GM23248 (cell line): ENCODE data around the gene ENAH. TPM values are rescaled to one million over a fixed set of nuclear protein-coding genes. Genes with fewer than 3 reads are reported as not detected.

ENCODE experiments used
- DNase-seq: peaks from one replicate; pipeline ENCODE4 v3.0.0-alpha.2; 2015
- H2AFZ ChIP-seq: fragments of 200-600 bp; sonication (generic); 2 replicates; pipeline ENCODE4 v1.6.1; 2016; ENCODE audit warnings: antibody characterized with exemption
- H3F3A ChIP-seq: fragments of 200-600 bp; sonication (generic); 2 replicates; pipeline ENCODE4 v1.6.1; 2016; ENCODE audit warnings: mild to moderate bottlenecking, antibody characterized with exemption, mixed run types; ENCODE audit not compliant: insufficient read depth
- H3K27ac ChIP-seq: fragments of 200-600 bp; sonication (generic); 2 replicates; pipeline ENCODE4 v1.5.1; 2016; ENCODE audit warnings: mild to moderate bottlenecking
- H3K27me3 ChIP-seq: fragments of 200-600 bp; sonication (generic); replicated peaks from 2 replicates; pipeline ENCODE4 v1.6.1; 2016; ENCODE audit warnings: mild to moderate bottlenecking; ENCODE audit not compliant: insufficient read depth
- H3K36me3 ChIP-seq: fragments of 200-600 bp; sonication (generic); 2 replicates; pipeline ENCODE4 v1.6.1; 2016; ENCODE audit warnings: low read depth, mild to moderate bottlenecking
- H3K4me1 ChIP-seq: fragments of 200-600 bp; sonication (generic); 2 replicates; pipeline ENCODE4 v1.6.1; 2016; ENCODE audit warnings: mild to moderate bottlenecking; ENCODE audit not compliant: insufficient read depth
- H3K4me2 ChIP-seq: fragments of 200-600 bp; sonication (generic); one replicate; pipeline ENCODE4 v1.6.1; 2016; ENCODE audit warnings: mild to moderate bottlenecking; ENCODE audit not compliant: unreplicated experiment
- H3K4me3 ChIP-seq: fragments of 200-600 bp; sonication (generic); 2 replicates; pipeline ENCODE4 v1.5.1; 2016; ENCODE audit warnings: mild to moderate bottlenecking
- H3K79me2 ChIP-seq: fragments of 200-600 bp; sonication (generic); 2 replicates; pipeline ENCODE4 v1.6.1; 2016; ENCODE audit warnings: mild to moderate bottlenecking; ENCODE audit not compliant: insufficient read depth
- H3K9ac ChIP-seq: fragments of 200-600 bp; sonication (generic); 2 replicates; pipeline ENCODE4 v1.6.1; 2016; ENCODE audit warnings: mild to moderate bottlenecking
- H3K9me2 ChIP-seq: fragments of 200-600 bp; sonication (generic); 2 replicates; pipeline ENCODE4 v1.6.1; 2016; ENCODE audit warnings: mixed run types, mild to moderate bottlenecking, moderate library complexity; ENCODE audit not compliant: insufficient read depth
- H3K9me3 ChIP-seq: fragments of 200-600 bp; sonication (generic); one replicate; pipeline ENCODE4 v1.6.1; 2017; ENCODE audit warnings: low read depth
- H4K20me1 ChIP-seq: fragments of 200-600 bp; sonication (generic); 2 replicates; pipeline ENCODE4 v1.6.0; 2016; ENCODE audit not compliant: insufficient read depth
- EZH2 ChIP-seq: fragments of 200-600 bp; sonication (generic); IDR thresholded peaks from 2 replicates; pipeline ENCODE4 v1.6.1; 2018; ENCODE audit warnings: antibody characterized with exemption, mild to moderate bottlenecking; ENCODE audit not compliant: insufficient read depth, poor library complexity, severe bottlenecking
- EZH2phosphoT487 ChIP-seq: fragments of 200-600 bp; sonication (generic); IDR thresholded peaks from 2 replicates; pipeline ENCODE4 v1.6.1; 2018; ENCODE audit warnings: antibody characterized with exemption, moderate library complexity, mild to moderate bottlenecking, low read depth; ENCODE audit not compliant: insufficient read depth
- WGBS, 2 experiments: methylation state at CpG; one replicate each; pipeline ENCODE4 v1.1.6; 2015 to 2017; ENCODE audit warnings: low lambda C conversion rate in 2 of 2, low coverage in 1 of 2; ENCODE audit errors: missing lambda C conversion rate in 2 of 2; 5-methylcytosine and 5-hydroxymethylcytosine counted together
- in situ Hi-C: fragments of 300-500 bp; cut with MboI; formaldehyde crosslinking; loops from 2 replicates; pipeline ENCODE4 v1.15.0; 2020
- polyA plus RNA-seq: library from polyadenylated mRNA; unstranded; fragments of >200 nt; fragmentation: Nextera tagmentation; extraction: Ambion mirVana; gene quantifications from 2 replicates; pipeline ENCODE4 v1.2.1, GENCODE V29; 2016
- total RNA-seq: library from RNA; depleted of rRNA; stranded (reverse); fragments of >200 nt; shearing (Covaris generic); gene quantifications from 2 replicates; pipeline ENCODE4 v1.2.3, GENCODE V29; 2014

Gene ENAH
- total and polyA plus RNA-seq, 2 experiments from 2014 or later: 40.1 to 125 TPM

DNA sequence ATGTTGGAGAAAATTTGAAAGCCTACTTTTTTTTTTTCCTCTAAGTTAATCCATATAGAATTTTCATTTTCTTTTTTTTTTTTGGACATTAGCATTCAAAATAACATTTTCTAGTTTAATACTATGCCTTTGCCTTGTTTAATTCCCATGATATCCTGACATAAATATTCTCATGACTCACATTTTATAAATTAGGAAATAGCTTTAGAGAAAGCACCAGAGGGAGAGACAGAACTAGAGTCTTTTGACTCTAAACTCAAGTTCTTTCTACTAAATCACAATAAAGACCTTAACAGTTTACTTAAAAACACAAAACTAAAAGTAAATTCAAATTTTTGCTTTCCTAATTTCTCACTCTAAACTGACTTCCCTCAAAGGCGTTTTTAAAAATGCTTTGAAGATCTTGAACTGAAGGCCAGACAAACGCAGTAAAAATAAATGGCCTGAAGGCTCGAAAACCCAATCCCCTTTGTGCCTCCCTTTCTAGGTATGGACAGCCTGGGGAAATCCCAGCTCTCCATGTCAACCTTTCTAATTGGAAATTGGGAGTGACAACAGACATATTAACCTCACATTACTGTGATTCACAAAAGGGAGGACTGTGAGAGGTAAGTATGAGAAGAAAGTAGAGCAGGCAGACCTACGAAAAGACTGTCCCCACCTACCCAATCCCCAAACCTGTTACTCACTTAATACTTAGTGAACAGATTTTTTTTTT is 104.6 kb downstream of the ENAH start:
- Histone ChIP-seq H3K4me3 (no peak overlapping the region), H3K9me2 (no peaks in the 10 kb centered on the region), H2AFZ (no peak overlapping the region), H3K36me3 (no peaks in the 10 kb centered on the region), H3K9me3 (no peaks in the 10 kb centered on the region), H3K9ac (peak overlapping the region; percentile 8; the same call in 1 of the 2 replicates), H3F3A (peaks cover 19% of the 10 kb centered on the region), H4K20me1 (0 out of 2 replicates have a peak, but pooled peaks cover 3% of the 10 kb centered on the region), H3K4me1 (peaks cover 10% of the 10 kb centered on the region), H3K79me2 (peaks cover 99% of the 10 kb centered on the region), H3K27me3 (no peaks in the 10 kb centered on the region), H3K4me2 (no peak overlapping the region), H3K27ac (no peak overlapping the region; the same call in 1 of the 2 replicates)
- TF ChIP-seq EZH2phosphoT487: no peak
- TF ChIP-seq EZH2: no peak
- in situ Hi-C loops: loop anchor here (10.0 kb wide), 1 partner anchor 227 kb away; the partner anchor contains the start of gene SRP9
- DNase-seq: peak; percentile 43
- 92 to 99% methylated on average over 4 of the region's 4 CpGs for WGBS, 2 experiments

DNA sequence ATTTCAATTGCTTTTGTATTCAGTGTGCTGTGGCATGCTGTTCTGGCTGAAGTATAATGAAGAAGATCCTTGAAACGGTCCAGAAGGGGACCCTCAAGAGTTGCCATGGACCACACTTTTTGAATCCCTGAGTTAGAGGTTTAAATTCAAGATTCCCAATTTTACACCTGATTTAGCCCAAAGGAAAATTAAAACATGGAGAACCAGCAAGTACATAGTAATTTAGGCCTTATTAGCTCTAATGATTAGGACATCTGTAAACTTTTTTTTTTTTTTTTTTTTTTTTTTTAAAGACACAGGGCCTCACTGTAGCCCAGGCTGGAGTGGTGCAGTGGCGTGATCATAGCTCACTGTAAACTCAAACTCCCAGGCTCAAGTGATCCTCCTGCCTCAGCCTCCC is 107.3 kb downstream of the ENAH start:
- H3K79me2 ChIP-seq: peaks cover 100% of the 10 kb centered on the region
- in situ Hi-C loops: loop anchor here (10.0 kb wide), 1 partner anchor 229 kb away; the partner anchor contains the start of gene SRP9
- H3K36me3 ChIP-seq: no peaks in the 10 kb centered on the region
- H3K9ac ChIP-seq: no peak overlapping the region
- no peak for DNase-seq
- H3K9me2 ChIP-seq: no peaks in the 10 kb centered on the region
- peaks cover 24% of the 10 kb centered on the region for H3F3A ChIP-seq
- 0 out of 2 replicates have a peak, but pooled peaks cover 3% of the 10 kb centered on the region for H4K20me1 ChIP-seq
- H3K9me3 ChIP-seq: no peaks in the 10 kb centered on the region
- H3K27me3 ChIP-seq: no peaks in the 10 kb centered on the region
- H3K27ac ChIP-seq: no peak overlapping the region
- H3K4me2 ChIP-seq: no peak overlapping the region
- no peak overlapping the region for H3K4me3 ChIP-seq
- H2AFZ ChIP-seq: no peak overlapping the region
- WGBS, 2 experiments: 76 to 84% methylated on average over 2 of the region's 2 CpGs
- peaks cover 10% of the 10 kb centered on the region for H3K4me1 ChIP-seq
- no peak for TF ChIP-seq EZH2
- no peak for TF ChIP-seq EZH2phosphoT487

DNA sequence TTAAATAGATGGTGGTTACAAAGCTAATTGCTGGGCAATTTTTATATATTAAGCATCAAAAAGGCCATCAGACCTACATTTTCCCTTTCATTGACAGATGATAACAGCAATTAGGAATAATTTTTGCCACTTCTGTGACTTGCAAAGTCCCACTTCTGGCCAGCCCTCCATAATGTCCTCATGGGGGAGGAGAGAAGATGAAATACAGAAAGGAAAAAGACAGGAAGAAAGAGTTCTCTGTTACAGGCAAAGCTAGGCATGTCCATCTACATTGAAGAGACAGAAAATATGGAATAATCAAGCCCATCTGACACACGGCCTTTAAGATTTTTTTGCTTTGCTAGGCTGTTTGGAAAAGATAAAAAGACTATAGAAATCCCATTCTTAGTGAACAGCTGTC is 108.0 kb downstream of the ENAH start:
- H3K9me3 ChIP-seq: no peaks in the 10 kb centered on the region
- peaks cover 24% of the 10 kb centered on the region for H3F3A ChIP-seq
- H3K27ac ChIP-seq: no peak overlapping the region
- peaks cover 100% of the 10 kb centered on the region for H3K79me2 ChIP-seq
- H3K9ac ChIP-seq: no peak overlapping the region
- H3K4me2 ChIP-seq: no peak overlapping the region
- no peaks in the 10 kb centered on the region for H3K36me3 ChIP-seq
- in situ Hi-C loops: loop anchor here (10.0 kb wide), 1 partner anchor 230 kb away; the partner anchor contains the start of gene SRP9
- TF ChIP-seq EZH2phosphoT487: no peak
- TF ChIP-seq EZH2: no peak
- H3K4me1 ChIP-seq: peaks cover 10% of the 10 kb centered on the region
- H3K9me2 ChIP-seq: no peaks in the 10 kb centered on the region
- no peak overlapping the region for H3K4me3 ChIP-seq
- no peak overlapping the region for H2AFZ ChIP-seq
- 0 out of 2 replicates have a peak, but pooled peaks cover 3% of the 10 kb centered on the region for H4K20me1 ChIP-seq
- H3K27me3 ChIP-seq: no peaks in the 10 kb centered on the region
- no peak for DNase-seq
- WGBS, 2 experiments: 64 to 67% methylated on average over 1 of the region's 1 CpG

DNA sequence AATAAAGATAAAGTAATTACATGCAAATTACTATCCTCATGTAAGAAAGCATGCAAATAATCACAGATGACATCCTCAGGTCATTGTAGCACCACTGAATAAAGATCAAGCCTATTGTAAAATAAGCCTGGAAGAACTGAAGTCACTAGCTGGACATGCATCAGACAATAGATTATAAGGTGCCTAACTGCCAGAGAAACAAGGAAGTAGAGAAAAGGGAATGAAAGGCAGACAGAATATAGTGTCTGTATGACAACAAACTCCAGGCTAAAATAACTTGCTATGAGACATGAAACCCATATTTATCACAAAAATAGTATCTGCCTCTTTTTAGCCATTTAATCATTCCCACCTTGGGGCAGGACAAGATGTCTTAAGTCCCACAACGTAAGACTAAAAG is 108.7 kb downstream of the ENAH start:
- no peak overlapping the region for H3K27ac ChIP-seq
- 87 to 94% methylated on average over 1 of the region's 1 CpG for WGBS, 2 experiments

More for the DNA sequence above, 108.7 kb downstream of the ENAH start:
- no peaks in the 10 kb centered on the region for H3K36me3 ChIP-seq
- H3K9ac ChIP-seq: no peak overlapping the region
- in situ Hi-C loops: loop anchor here (10.0 kb wide), 1 partner anchor 231 kb away; the partner anchor contains the start of gene SRP9
- no peak overlapping the region for H3K4me2 ChIP-seq
- DNase-seq: no peak
- H3K9me3 ChIP-seq: no peaks in the 10 kb centered on the region
- H3K4me3 ChIP-seq: no peak overlapping the region
- no peak overlapping the region for H2AFZ ChIP-seq
- H3K27me3 ChIP-seq: no peaks in the 10 kb centered on the region
- TF ChIP-seq EZH2phosphoT487 (no peak), EZH2 (no peak)
- H4K20me1 ChIP-seq: 0 out of 2 replicates have a peak, but pooled peaks cover 3% of the 10 kb centered on the region
- H3K79me2 ChIP-seq: peaks cover 100% of the 10 kb centered on the region
- H3K4me1 ChIP-seq: peaks cover 10% of the 10 kb centered on the region
- no peaks in the 10 kb centered on the region for H3K9me2 ChIP-seq
- peaks cover 24% of the 10 kb centered on the region for H3F3A ChIP-seq
